PC-9 (cell line): Measurements from ENCODE around the gene PTPRM.

Experiments
- EZH2 ChIP-seq: fragments of 200-600 bp; sonication (generic); IDR thresholded peaks from 2 replicates; pipeline ENCODE4 v1.8.0; 2017; ENCODE audit warnings: antibody characterized with exemption, low read depth
- TF ChIP-seq, protein P1 (sequence below): fragments of 200-600 bp; sonication (generic); conservative IDR thresholded peaks from 2 replicates; pipeline ENCODE4 v1.6.1; 2017; ENCODE audit warnings: mixed run types, antibody characterized with exemption, mild to moderate bottlenecking, moderate library complexity

- TF ChIP-seq, protein P1, sequence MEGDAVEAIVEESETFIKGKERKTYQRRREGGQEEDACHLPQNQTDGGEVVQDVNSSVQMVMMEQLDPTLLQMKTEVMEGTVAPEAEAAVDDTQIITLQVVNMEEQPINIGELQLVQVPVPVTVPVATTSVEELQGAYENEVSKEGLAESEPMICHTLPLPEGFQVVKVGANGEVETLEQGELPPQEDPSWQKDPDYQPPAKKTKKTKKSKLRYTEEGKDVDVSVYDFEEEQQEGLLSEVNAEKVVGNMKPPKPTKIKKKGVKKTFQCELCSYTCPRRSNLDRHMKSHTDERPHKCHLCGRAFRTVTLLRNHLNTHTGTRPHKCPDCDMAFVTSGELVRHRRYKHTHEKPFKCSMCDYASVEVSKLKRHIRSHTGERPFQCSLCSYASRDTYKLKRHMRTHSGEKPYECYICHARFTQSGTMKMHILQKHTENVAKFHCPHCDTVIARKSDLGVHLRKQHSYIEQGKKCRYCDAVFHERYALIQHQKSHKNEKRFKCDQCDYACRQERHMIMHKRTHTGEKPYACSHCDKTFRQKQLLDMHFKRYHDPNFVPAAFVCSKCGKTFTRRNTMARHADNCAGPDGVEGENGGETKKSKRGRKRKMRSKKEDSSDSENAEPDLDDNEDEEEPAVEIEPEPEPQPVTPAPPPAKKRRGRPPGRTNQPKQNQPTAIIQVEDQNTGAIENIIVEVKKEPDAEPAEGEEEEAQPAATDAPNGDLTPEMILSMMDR: peak; percentile 21; the same call in 1 of the 2 replicates
- no peak for TF ChIP-seq EZH2
These were observed 800.3 kb downstream of the PTPRM start for GRCh38 chr18:8367217-8367988.
